IMR-90 (cell line): Measurements from ENCODE around the gene RNF17. TPM values are rescaled to one million over a fixed set of nuclear protein-coding genes. Genes with fewer than 3 reads are reported as not detected.

Source experiments
- ATAC-seq: fragments of 200-7000 bp; cut with Tn5 transposase; 2 replicates; pipeline ENCODE4 v1.9.1; 2020; ENCODE audit warnings: low read depth, mild to moderate bottlenecking, moderate library complexity
- BruUV-seq: library from RNA; stranded (reverse); fragments of 400-500 nt; replicated peaks from 2 replicates; lab custom pipeline; 2021; lab: Mats Ljungman, UMichigan
- CTCF ChIA-PET: fragments of 300-600 bp; formaldehyde crosslinking; extraction: SDS; loops from one replicate; lab custom pipeline; 2021; ENCODE audit warnings: antibody characterized with exemption; lab: Yijun Ruan, JAX
- POLR2A ChIA-PET: fragments of 300-600 bp; sonication (Branson Sonifier 250); formaldehyde crosslinking; loops from one replicate; lab custom pipeline; 2022; ENCODE audit warnings: antibody characterized with exemption; ENCODE audit not compliant: unreplicated experiment; lab: Charles Lee
- DNase-seq: peaks from one replicate; pipeline ENCODE4 v3.0.0; 2013
- H2AFZ ChIP-seq: replicated peaks from 2 replicates; pipeline ENCODE3; 2013; ENCODE audit warnings: low read length, mild to moderate bottlenecking; ENCODE audit not compliant: poor library complexity
- H2AK5ac ChIP-seq: 2 replicates; pipeline ENCODE4 v1.6.1; 2013; ENCODE audit warnings: low read depth, low read length, inconsistent platforms
- H2AK9ac ChIP-seq: replicated peaks from 2 replicates; pipeline ENCODE3; 2013; ENCODE audit warnings: mild to moderate bottlenecking, low read depth, low read length, moderate library complexity; ENCODE audit not compliant: poor library complexity
- H2BK120ac ChIP-seq: 2 replicates; pipeline ENCODE4 v1.6.1; 2013; ENCODE audit warnings: low read depth, low read length, inconsistent platforms
- H2BK15ac ChIP-seq: 3 replicates; pipeline ENCODE4 v1.6.1; 2013; ENCODE audit warnings: low read depth, low read length, inconsistent platforms
- H2BK20ac ChIP-seq: 2 replicates; pipeline ENCODE4 v1.6.1; 2013; ENCODE audit warnings: low read depth, mild to moderate bottlenecking, inconsistent platforms, low read length, moderate library complexity
- H2BK5ac ChIP-seq: 2 replicates; pipeline ENCODE4 v1.6.1; 2013; ENCODE audit warnings: mild to moderate bottlenecking, low read depth, low read length, inconsistent platforms; ENCODE audit not compliant: poor library complexity, severe bottlenecking
- H3K14ac ChIP-seq: replicated peaks from 2 replicates; pipeline ENCODE4 v1.6.1; 2013; ENCODE audit warnings: low read depth, low read length, inconsistent platforms
- H3K18ac ChIP-seq: 2 replicates; pipeline ENCODE4 v1.6.1; 2013; ENCODE audit warnings: low read depth, low read length, control low read depth
- H3K23ac ChIP-seq: 2 replicates; pipeline ENCODE4 v1.6.1; 2013; ENCODE audit warnings: low read depth, low read length, inconsistent platforms
- H3K27ac ChIP-seq: 2 replicates; pipeline ENCODE4 v1.5.1; 2013; ENCODE audit warnings: mild to moderate bottlenecking, control low read depth, low read length; ENCODE audit not compliant: insufficient read depth
- H3K27me3 ChIP-seq: 2 replicates; pipeline ENCODE4 v1.6.1; 2013; ENCODE audit warnings: low read length; ENCODE audit not compliant: control insufficient read depth, insufficient read depth
- H3K36me3 ChIP-seq: 2 replicates; pipeline ENCODE4 v1.6.1; 2013; ENCODE audit warnings: low read length, mixed read lengths; ENCODE audit not compliant: control insufficient read depth, insufficient read depth
- H3K4ac ChIP-seq: 2 replicates; pipeline ENCODE4 v1.6.1; 2013; ENCODE audit warnings: low read depth, low read length, inconsistent platforms
- H3K4me1 ChIP-seq: 2 replicates; pipeline ENCODE4 v1.6.1; 2013; ENCODE audit warnings: low read length, mixed read lengths; ENCODE audit not compliant: control insufficient read depth, insufficient read depth
- H3K4me2 ChIP-seq: 2 replicates; pipeline ENCODE4 v1.6.1; 2013; ENCODE audit warnings: low read depth, mild to moderate bottlenecking, control low read depth, low read length, moderate library complexity
- H3K4me3 ChIP-seq: 2 replicates; pipeline ENCODE4 v1.5.1; 2013; ENCODE audit warnings: low read depth, mild to moderate bottlenecking, control low read depth, low read length, moderate library complexity; ENCODE audit not compliant: insufficient read depth
- H3K56ac ChIP-seq: 2 replicates; pipeline ENCODE4 v1.6.1; 2013; ENCODE audit warnings: low read length, inconsistent platforms; ENCODE audit not compliant: insufficient read depth; ENCODE audit errors: extremely low read depth
- H3K79me1 ChIP-seq, 2 experiments: 2 replicates each; pipeline ENCODE4 v1.6.1; 2013; ENCODE audit warnings: low read length in 2 of 2, inconsistent platforms in 1 of 2, low read depth in 1 of 2
- H3K9ac ChIP-seq: 2 replicates; pipeline ENCODE4 v1.6.1; 2013; ENCODE audit warnings: low read depth, low read length, control low read depth
- H3K9me1 ChIP-seq: 2 replicates; pipeline ENCODE4 v1.6.1; 2013; ENCODE audit warnings: low read length, inconsistent platforms; ENCODE audit not compliant: insufficient read depth
- H3K9me3 ChIP-seq: 2 replicates; pipeline ENCODE4 v1.6.1; 2013; ENCODE audit warnings: low read length; ENCODE audit not compliant: control insufficient read depth, insufficient read depth
- H4K20me1 ChIP-seq: 2 replicates; pipeline ENCODE4 v1.6.1; 2013; ENCODE audit warnings: low read length, inconsistent platforms; ENCODE audit not compliant: insufficient read depth
- H4K5ac ChIP-seq: 2 replicates; pipeline ENCODE4 v1.6.1; 2013; ENCODE audit warnings: mild to moderate bottlenecking, low read depth, low read length, control low read depth
- H4K8ac ChIP-seq, 2 experiments: 2 replicates each; pipeline ENCODE4 v1.6.1; 2013; ENCODE audit warnings: low read depth in 2 of 2, low read length in 2 of 2, control low read depth in 1 of 2, inconsistent platforms in 1 of 2
- H4K91ac ChIP-seq: 2 replicates; pipeline ENCODE4 v1.6.1; 2013; ENCODE audit warnings: low read depth, low read length, inconsistent platforms; ENCODE audit not compliant: insufficient read depth
- BHLHE40 ChIP-seq: fragments of 150-350 bp; IDR thresholded peaks from 2 replicates; pipeline ENCODE4 v1.6.1; 2016; ENCODE audit warnings: mild to moderate bottlenecking, low read depth, low read length
- CEBPB ChIP-seq: IDR thresholded peaks from 2 replicates; pipeline ENCODE4 v1.6.1; 2012; ENCODE audit warnings: low read depth, low read length, improper control_type of control experiment
- CHD1 ChIP-seq: IDR thresholded peaks from 2 replicates; pipeline ENCODE4 v1.6.1; 2012; ENCODE audit warnings: low read depth, low read length, improper control_type of control experiment
- CTCF ChIP-seq: conservative IDR thresholded peaks from 2 replicates; pipeline ENCODE4 v1.5.1; 2012; ENCODE audit warnings: mild to moderate bottlenecking, low read depth, low read length, improper control_type of control experiment
- ELK1 ChIP-seq: fragments of 150-350 bp; IDR thresholded peaks from 2 replicates; pipeline ENCODE4 v1.6.1; 2016; ENCODE audit warnings: low read depth, mild to moderate bottlenecking, low read length, moderate library complexity, borderline replicate concordance
- FOS ChIP-seq: fragments of 150-350 bp; IDR thresholded peaks from 2 replicates; pipeline ENCODE4 v1.6.1; 2016; ENCODE audit warnings: low read depth, low read length
- MAFK ChIP-seq: IDR thresholded peaks from 2 replicates; pipeline ENCODE4 v1.6.1; 2012; ENCODE audit warnings: low read depth, low read length, improper control_type of control experiment
- MAZ ChIP-seq: IDR thresholded peaks from 2 replicates; pipeline ENCODE4 v1.6.1; 2012; ENCODE audit warnings: low read depth, mild to moderate bottlenecking, low read length, improper control_type of control experiment, moderate library complexity, borderline replicate concordance
- MXI1 ChIP-seq: IDR thresholded peaks from 2 replicates; pipeline ENCODE4 v1.6.1; 2012; ENCODE audit warnings: low read depth, mild to moderate bottlenecking, low read length, moderate library complexity, borderline replicate concordance
- NFE2L2 ChIP-seq: fragments of 150-350 bp; IDR thresholded peaks from 2 replicates; pipeline ENCODE4 v1.6.1; 2016; ENCODE audit warnings: low read depth, mild to moderate bottlenecking, low read length
- POLR2A ChIP-seq: IDR thresholded peaks from 2 replicates; pipeline ENCODE4 v1.6.1; 2012; ENCODE audit warnings: mild to moderate bottlenecking, low read depth, low read length
- RAD21 ChIP-seq: IDR thresholded peaks from 2 replicates; pipeline ENCODE4 v1.6.1; 2012; ENCODE audit warnings: low read length, improper control_type of control experiment
- RCOR1 ChIP-seq: IDR thresholded peaks from 2 replicates; pipeline ENCODE4 v1.6.1; 2012; ENCODE audit warnings: mild to moderate bottlenecking, low read length, improper control_type of control experiment; ENCODE audit not compliant: insufficient replicate concordance
- RFX5 ChIP-seq: IDR thresholded peaks from 2 replicates; pipeline ENCODE4 v1.8.0; 2012; ENCODE audit warnings: low read depth, mild to moderate bottlenecking, low read length, moderate library complexity
- SMC3 ChIP-seq: fragments of 150-350 bp; IDR thresholded peaks from 2 replicates; pipeline ENCODE4 v1.6.1; 2016; ENCODE audit warnings: low read depth, mild to moderate bottlenecking, antibody characterized with exemption, low read length, moderate library complexity
- USF2 ChIP-seq: fragments of 150-350 bp; IDR thresholded peaks from 2 replicates; pipeline ENCODE4 v1.6.1; 2017; ENCODE audit warnings: mild to moderate bottlenecking, antibody characterized with exemption, low read length, low read depth
- WGBS, 2 experiments: methylation state at CpG; one replicate each; pipeline versions ENCODE4 v1.1.5 to v1.1.7; 2013; ENCODE audit warnings: missing lambda C conversion rate in 2 of 2; ENCODE audit not compliant: insufficient read length in 1 of 2; ENCODE audit errors: extremely low coverage in 2 of 2; 5-methylcytosine and 5-hydroxymethylcytosine counted together
- dilution Hi-C: fragments of 300-500 bp; cut with HindIII; formaldehyde crosslinking; loops from one replicate; pipeline ENCODE4 v1.14.3; 2018; ENCODE audit warnings: low sequenced_read_pairs; ENCODE audit not compliant: unreplicated experiment
- in situ Hi-C: fragments of 300-500 bp; cut with MboI; formaldehyde crosslinking; loops from 3 replicates; pipeline ENCODE4 v1.14.3; 2019; ENCODE audit warnings: low sequenced_read_pairs, inconsistent platforms, mixed read lengths
- intact Hi-C: fragments of 100-400 bp; cut with micrococcal nuclease; formaldehyde crosslinking; loops from 2 replicates; pipeline ENCODE4 v1.10.0; 2022
- polyA plus RNA-seq, 3 experiments: library from polyadenylated mRNA; depleted of rRNA; stranded (reverse); fragments of >200 nt; gene quantifications; 2 replicates each; pipeline ENCODE4 v1.2.3, GENCODE V29; 2012; ENCODE audit warnings: low replicate concordance in 1 of 3
- total RNA-seq: library from RNA; depleted of rRNA; stranded (reverse); fragments of >200 nt; gene quantifications from 2 replicates; pipeline ENCODE4 v1.2.3, GENCODE V29; 2012

RNF17 gene
- total and polyA plus RNA-seq, 2 of the 4 experiments (the other 2 are of a cell fraction), result 0.03 to 0.18 TPM

DNA sequence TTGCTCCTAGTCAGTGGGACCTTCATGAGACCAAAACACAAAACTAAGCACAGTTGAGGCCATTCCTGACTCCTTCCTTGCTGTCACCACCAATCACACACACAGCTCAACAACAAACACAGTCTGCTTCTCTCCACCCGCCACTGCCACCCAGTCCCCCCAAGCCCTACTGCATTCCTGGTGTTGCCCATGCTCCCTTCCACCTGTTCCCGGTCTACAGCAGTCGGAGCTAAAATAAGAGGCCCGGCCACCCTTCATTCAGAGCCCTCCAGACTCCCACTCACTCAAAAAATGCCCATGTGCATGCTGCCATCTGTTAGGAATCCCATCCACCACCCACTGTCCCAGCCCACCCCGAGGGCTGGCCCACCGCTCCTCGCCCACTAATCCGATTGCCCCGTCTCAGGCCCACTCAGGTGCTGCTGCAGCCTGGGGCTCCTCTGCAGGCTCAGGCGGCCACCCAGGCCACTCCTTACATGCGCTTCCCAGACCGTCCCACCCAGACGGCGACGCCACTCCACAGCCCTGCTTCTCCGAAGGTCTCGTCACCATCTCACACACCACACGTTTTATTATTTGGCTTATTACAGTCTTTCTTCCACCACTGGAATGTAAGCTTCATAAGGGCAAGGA is 127.6 kb downstream of the RNF17 start:
- H2AFZ ChIP-seq, result no peak overlapping the region
- dilution Hi-C loops (no loop called here), in situ Hi-C loops (no loop called here), intact Hi-C loops (no loop called here)
- H3K27ac ChIP-seq, result no peak overlapping the region
- no peak for TF ChIP-seq SMC3
- no peak for TF ChIP-seq CEBPB
- no peak for TF ChIP-seq CTCF
- no peak for TF ChIP-seq ELK1
- TF ChIP-seq MAFK, result no peak
- TF ChIP-seq CHD1, result no peak
- no peak for TF ChIP-seq MAZ
- TF ChIP-seq BHLHE40, result no peak
- TF ChIP-seq RAD21, result no peak
- no peak for TF ChIP-seq RCOR1
- no peak for TF ChIP-seq NFE2L2
- no peak for TF ChIP-seq USF2
- no peak for TF ChIP-seq MXI1
- TF ChIP-seq FOS, result no peak
- TF ChIP-seq RFX5, result no peak
- TF ChIP-seq POLR2A, result no peak
- ATAC-seq (no peak), DNase-seq (no peak)
- H4K91ac ChIP-seq, result no peak overlapping the region
- H3K9me3 ChIP-seq, result no peaks in the 10 kb centered on the region
- H2BK20ac ChIP-seq, result no peak overlapping the region
- H3K27me3 ChIP-seq, result no peaks in the 10 kb centered on the region
- H4K20me1 ChIP-seq, result no peaks in the 10 kb centered on the region
- H3K4me2 ChIP-seq, result no peak overlapping the region
- H2BK5ac ChIP-seq, result no peak overlapping the region
- 97% methylated on average over 4 of the region's 18 CpGs; no CpG with 5 or more reads in 1 of the 2 experiments for WGBS, 2 experiments
- H4K8ac ChIP-seq, result no peak overlapping the region
- no peak overlapping the region for H2AK5ac ChIP-seq
- H3K18ac ChIP-seq, result no peak overlapping the region
- no peak overlapping the region for H3K9ac ChIP-seq
- POLR2A ChIA-PET, result no interaction called here
- H3K23ac ChIP-seq, result no peak overlapping the region
- H2AK9ac ChIP-seq, result no peak overlapping the region
- H3K14ac ChIP-seq, result no peak overlapping the region
- 0 out of 2 replicates have a peak, but pooled peaks cover 3% of the 10 kb centered on the region for H3K9me1 ChIP-seq
- H3K56ac ChIP-seq, result no peak overlapping the region
- no peak overlapping the region for H2BK120ac ChIP-seq
- H3K4me1 ChIP-seq, result no peaks in the 10 kb centered on the region
- no peak overlapping the region for H4K5ac ChIP-seq
- peaks cover 19% of the 10 kb centered on the region for H3K36me3 ChIP-seq
- no peak overlapping the region for H3K4ac ChIP-seq
- H3K79me1 ChIP-seq, result peaks cover 0 to 3% of the 10 kb centered on the region in 2 experiments; a peak in 1 of 4 replicates
- H3K4me3 ChIP-seq, result no peak overlapping the region
- CTCF ChIA-PET, result no interaction called here
- BruUV-seq, result no TSS peak
- no peak overlapping the region for H2BK15ac ChIP-seq
